Activated B cell treated with CpG ODN at 0.5 μM for 24 hours (primary cell): ENCODE measurements around the gene TP53I3. TPM values are rescaled to one million over a fixed set of nuclear protein-coding genes. Genes with fewer than 3 reads are reported as not detected.
"Not testable (repeated sequence)": the region's sequence is repeated elsewhere in the genome, so short reads cannot be mapped to it uniquely, and the experiment has no call there.

Experiments used
- ATAC-seq: fragments of 200-7000 bp; cut with Tn5 transposase; one replicate; pipeline ENCODE4 v1.10.0; 2021; ENCODE audit warnings: low read depth, mild to moderate bottlenecking, moderate library complexity
- CTCF ChIA-PET: fragments of 350-600 bp; sonication (Branson Sonifier 250); formaldehyde crosslinking; loops from one replicate; lab custom pipeline; 2021; ENCODE audit warnings: antibody characterized with exemption; lab: Charles Lee
- POLR2A ChIA-PET: fragments of 350-600 bp; sonication (Branson Sonifier 250); formaldehyde crosslinking; loops from one replicate; lab custom pipeline; 2021; ENCODE audit warnings: antibody characterized with exemption; lab: Charles Lee
- DNase-seq: peaks from one replicate; pipeline ENCODE4 v3.0.0; 2022
- H3K27ac Mint-ChIP-seq: one replicate; pipeline ENCODE4 v1.8.0; 2020; ENCODE audit warnings: mixed read lengths
- H3K27me3 Mint-ChIP-seq: one replicate; pipeline ENCODE4 v1.8.0; 2021; ENCODE audit warnings: mixed read lengths
- H3K36me3 Mint-ChIP-seq: one replicate; pipeline ENCODE4 v1.8.0; 2021; ENCODE audit warnings: low read depth, mixed read lengths
- H3K4me1 Mint-ChIP-seq: one replicate; pipeline ENCODE4 v1.8.0; 2021; ENCODE audit warnings: mixed read lengths
- H3K4me3 Mint-ChIP-seq: one replicate; pipeline ENCODE4 v1.8.0; 2020; ENCODE audit warnings: mild to moderate bottlenecking, mixed read lengths
- H3K9me3 Mint-ChIP-seq: one replicate; pipeline ENCODE4 v1.8.0; 2020; ENCODE audit warnings: mixed read lengths
- CTCF ChIP-seq: fragments of 200-600 bp; IDR thresholded peaks from one replicate; pipeline ENCODE4 v1.8.0; 2022; ENCODE audit warnings: antibody characterized with exemption, mild to moderate bottlenecking
- intact Hi-C: fragments of 100-400 bp; cut with micrococcal nuclease; formaldehyde crosslinking; loops from one replicate; pipeline ENCODE4 v1.15.1; 2024
- total RNA-seq: library from RNA; stranded (reverse); gene quantifications from 2 replicates; pipeline ENCODE4 v1.2.3, GENCODE V29; 2022

Gene TP53I3
- total RNA-seq, 1 donor from 2014 or later = 6.3 TPM

GRCh38 chr2:24117902-24118301 is 33.3 kb upstream of the TP53I3 start:
- intact Hi-C loops = no loop called here
- H3K27ac Mint-ChIP-seq = no peak overlapping the region
- no peak overlapping the region for H3K4me3 Mint-ChIP-seq
- no peaks in the 10 kb centered on the region for H3K9me3 Mint-ChIP-seq
- peaks cover 6% of the 10 kb centered on the region for H3K4me1 Mint-ChIP-seq
- TF ChIP-seq CTCF = no peak
- no peaks in the 10 kb centered on the region for H3K36me3 Mint-ChIP-seq
- H3K27me3 Mint-ChIP-seq = no peaks in the 10 kb centered on the region
- POLR2A ChIA-PET = no interaction called here
- DNase-seq (no peak), ATAC-seq (no peak)
- CTCF ChIA-PET = no interaction called here

GRCh38 chr2:24115057-24115456 is 30.4 kb upstream of the TP53I3 start:
- Mint-ChIP-seq H3K36me3 (no peaks in the 10 kb centered on the region), H3K4me3 (no peak overlapping the region), H3K4me1 (no peaks in the 10 kb centered on the region), H3K27ac (no peak overlapping the region), H3K27me3 (no peaks in the 10 kb centered on the region), H3K9me3 (no peaks in the 10 kb centered on the region)
- intact Hi-C loops = no loop called here
- no peak for TF ChIP-seq CTCF
- POLR2A ChIA-PET = no interaction called here
- CTCF ChIA-PET = no interaction called here
- no peak for DNase-seq
- ATAC-seq = no peak

GRCh38 chr2:24111407-24111901 is 26.8 kb upstream of the TP53I3 start:
- H3K4me3 Mint-ChIP-seq = no peak overlapping the region
- intact Hi-C loops = no loop called here
- DNase-seq (no peak), ATAC-seq (no peak)
- H3K4me1 Mint-ChIP-seq = peaks cover 1% of the 10 kb centered on the region
- ChIA-PET CTCF (no interaction called here), POLR2A (no interaction called here)
- peaks cover 18% of the 10 kb centered on the region for H3K9me3 Mint-ChIP-seq
- no peaks in the 10 kb centered on the region for H3K36me3 Mint-ChIP-seq
- no peaks in the 10 kb centered on the region for H3K27me3 Mint-ChIP-seq
- no peak for TF ChIP-seq CTCF
- no peak overlapping the region for H3K27ac Mint-ChIP-seq

GRCh38 chr2:24110660-24111303 is 26.1 kb upstream of the TP53I3 start:
- no peak for ATAC-seq
- no peaks in the 10 kb centered on the region for H3K27me3 Mint-ChIP-seq
- H3K4me3 Mint-ChIP-seq = no peak overlapping the region
- no peak for TF ChIP-seq CTCF
- H3K27ac Mint-ChIP-seq = no peak overlapping the region
- peaks cover 3% of the 10 kb centered on the region for H3K36me3 Mint-ChIP-seq
- peaks cover 1% of the 10 kb centered on the region for H3K4me1 Mint-ChIP-seq
- intact Hi-C loops = no loop called here
- POLR2A ChIA-PET = no interaction called here
- CTCF ChIA-PET = no interaction called here
- no peak for DNase-seq
- H3K9me3 Mint-ChIP-seq = peaks cover 21% of the 10 kb centered on the region

- POLR2A ChIA-PET, ATAC-seq, H3K4me3 Mint-ChIP-seq, H3K27ac Mint-ChIP-seq, H3K27me3 Mint-ChIP-seq, H3K36me3 Mint-ChIP-seq, DNase-seq, intact Hi-C loops, CTCF ChIA-PET: not testable (repeated sequence)
- Mint-ChIP-seq H3K4me1 (peaks cover 11% of the 10 kb centered on the region), H3K9me3 (peaks cover 21% of the 10 kb centered on the region)
Observed at GRCh38 chr2:24109431-24109830, 24.8 kb upstream of the TP53I3 start.
